Uterus (tissue), 4 donors: Measurements from ENCODE around the gene SFPQ. TPM values are rescaled to one million over a fixed set of nuclear protein-coding genes. Genes with fewer than 3 reads are reported as not detected.

ENCODE experiments used
- DNase-seq, 2 donors: peaks; one replicate each; pipeline ENCODE4 v3.0.0-alpha.2; 2019 to 2020
- H3K27ac ChIP-seq, 2 donors: fragments of 200-600 bp; sonication (generic); 1 replicate in 1 of 2; 2 replicates in 1 of 2; pipeline ENCODE4 v1.5.1; 2016 to 2018
- H3K27me3 ChIP-seq, 2 donors: fragments of 200-600 bp; sonication (generic); one replicate each; pipeline ENCODE4 v1.5.1; 2018 to 2019; ENCODE audit warnings: control low read depth in 1 of 2
- H3K36me3 ChIP-seq, 2 donors: fragments of 200-600 bp; sonication (generic); one replicate each; pipeline ENCODE4 v1.5.1; 2019; ENCODE audit warnings: control low read depth in 1 of 2
- H3K4me1 ChIP-seq, 2 donors: fragments of 200-600 bp; sonication (generic); one replicate each; pipeline ENCODE4 v1.5.1; 2018 to 2019; ENCODE audit warnings: control low read depth in 1 of 2
- H3K4me3 ChIP-seq, 2 donors: fragments of 200-600 bp; sonication (generic); 1 replicate in 1 of 2; 2 replicates in 1 of 2; pipeline ENCODE4 v1.5.1; 2018 to 2019; ENCODE audit warnings: mild to moderate bottlenecking in 1 of 2
- H3K9me3 ChIP-seq, 2 donors: fragments of 200-600 bp; sonication (generic); one replicate each; pipeline ENCODE4 v1.5.1; 2019; ENCODE audit warnings: control low read depth in 1 of 2
- POLR2A ChIP-seq, 2 donors: fragments of 450-650 bp; IDR thresholded peaks; one replicate each; pipeline ENCODE4 v1.6.1; 2016; ENCODE audit warnings: antibody characterized with exemption in 2 of 2, mild to moderate bottlenecking in 1 of 2, moderate library complexity in 1 of 2
- intact Hi-C: fragments of 100-400 bp; cut with DNase I; formaldehyde crosslinking; loops from one replicate; pipeline ENCODE4 v1.15.1; 2023; ENCODE audit warnings: low total_unique reads
- total RNA-seq, 4 donors: library from RNA; depleted of rRNA in 3 of 4; stranded (reverse); fragments of >200 nt in 3 of 4; gene quantifications; one replicate each; pipeline versions ENCODE4 v1.1.0 to v1.2.4, GENCODE V29; 2014 to 2023
- TF ChIP-seq, protein P1 (sequence below), 4 experiments: fragments of 200-600 bp in 2 of 4; fragments of 450-650 bp in 2 of 4; sonication (generic) in 2 of 4; IDR thresholded peaks; one replicate each; pipeline ENCODE4 v1.5.1; 2016 to 2019; ENCODE audit warnings: antibody characterized with exemption in 4 of 4, mild to moderate bottlenecking in 2 of 4, moderate library complexity in 1 of 4
- donor health status: DM: yes; HTN: yes; CAD: no.

Gene SFPQ
- total RNA-seq, 4 donors from 2014 or later = 82.1 to 310 (median 200) TPM

DNA sequence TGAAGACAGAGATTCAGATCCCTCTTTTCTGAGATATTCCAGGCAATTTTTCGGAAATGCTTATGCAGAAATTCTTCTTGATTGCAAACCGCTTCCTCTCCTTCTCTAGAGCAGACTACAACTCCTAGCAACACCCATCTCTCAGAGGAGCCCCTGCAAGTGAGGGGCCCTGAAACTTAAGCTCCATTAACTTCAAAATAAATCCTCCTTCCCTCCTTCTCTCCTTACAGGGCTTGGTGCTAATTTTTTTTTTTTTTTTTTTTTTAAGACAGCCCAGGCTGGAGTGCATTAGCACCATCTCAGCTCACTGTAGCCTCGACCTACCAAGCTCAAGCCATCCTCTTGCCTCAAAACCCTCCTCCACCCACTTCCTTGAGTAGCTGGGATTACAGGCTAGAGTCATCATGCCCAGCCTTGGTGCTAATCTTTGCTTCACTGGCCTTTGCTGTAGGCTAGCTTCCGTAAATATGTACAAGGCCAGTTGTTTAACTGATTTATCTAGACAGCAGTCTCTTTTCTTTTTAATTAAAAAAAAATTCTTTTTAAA, 30.2 kb upstream of the SFPQ start:
- Histone ChIP-seq H3K27ac (peak overlapping the region; percentile 55 to 66), H3K4me1 (no peaks in the 10 kb centered on the region)
- intact Hi-C loops = no loop called here

DNA sequence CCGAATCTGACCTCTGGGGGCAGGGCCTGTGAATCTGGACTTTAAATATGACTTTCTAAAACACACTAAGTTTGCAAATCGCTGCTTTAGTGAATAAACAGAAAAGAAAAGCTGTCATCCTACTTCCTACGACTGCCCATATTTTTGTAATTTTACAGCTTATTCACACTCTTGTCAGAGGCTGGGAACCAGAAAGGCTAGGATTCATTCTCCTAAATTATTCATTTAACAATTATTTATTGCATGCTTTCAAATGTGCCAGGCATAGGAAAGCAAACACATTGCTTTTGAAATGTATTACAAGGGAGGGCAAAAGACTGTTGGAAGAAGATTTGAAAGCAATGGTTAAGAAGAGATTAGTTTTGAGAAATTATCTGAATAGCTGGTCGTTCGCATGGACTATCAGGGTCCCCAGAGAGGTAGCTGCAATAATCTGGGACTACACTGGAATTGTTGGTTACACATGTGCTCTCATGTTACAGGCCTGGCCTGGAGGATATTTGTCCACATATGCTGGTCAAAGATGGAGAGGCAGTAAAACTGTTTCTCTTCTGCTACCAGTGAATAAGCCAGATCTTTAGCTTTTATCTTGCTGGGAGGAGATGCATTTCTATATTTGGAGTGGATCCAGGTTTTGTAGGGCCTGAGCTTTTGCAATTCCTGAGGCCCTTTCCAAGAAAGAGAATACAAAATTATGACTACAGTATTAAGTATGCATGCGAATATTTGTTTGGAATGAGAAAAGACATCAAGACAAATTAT, 29.6 kb upstream of the SFPQ start:
- TF ChIP-seq, protein P1, sequence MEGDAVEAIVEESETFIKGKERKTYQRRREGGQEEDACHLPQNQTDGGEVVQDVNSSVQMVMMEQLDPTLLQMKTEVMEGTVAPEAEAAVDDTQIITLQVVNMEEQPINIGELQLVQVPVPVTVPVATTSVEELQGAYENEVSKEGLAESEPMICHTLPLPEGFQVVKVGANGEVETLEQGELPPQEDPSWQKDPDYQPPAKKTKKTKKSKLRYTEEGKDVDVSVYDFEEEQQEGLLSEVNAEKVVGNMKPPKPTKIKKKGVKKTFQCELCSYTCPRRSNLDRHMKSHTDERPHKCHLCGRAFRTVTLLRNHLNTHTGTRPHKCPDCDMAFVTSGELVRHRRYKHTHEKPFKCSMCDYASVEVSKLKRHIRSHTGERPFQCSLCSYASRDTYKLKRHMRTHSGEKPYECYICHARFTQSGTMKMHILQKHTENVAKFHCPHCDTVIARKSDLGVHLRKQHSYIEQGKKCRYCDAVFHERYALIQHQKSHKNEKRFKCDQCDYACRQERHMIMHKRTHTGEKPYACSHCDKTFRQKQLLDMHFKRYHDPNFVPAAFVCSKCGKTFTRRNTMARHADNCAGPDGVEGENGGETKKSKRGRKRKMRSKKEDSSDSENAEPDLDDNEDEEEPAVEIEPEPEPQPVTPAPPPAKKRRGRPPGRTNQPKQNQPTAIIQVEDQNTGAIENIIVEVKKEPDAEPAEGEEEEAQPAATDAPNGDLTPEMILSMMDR (IDR thresholded peaks at IDR 0.05) = no peak
- no peak for TF ChIP-seq POLR2A (IDR thresholded peaks at IDR 0.05)
- H3K36me3 ChIP-seq = no peaks in the 10 kb centered on the region
- H3K27me3 ChIP-seq = no peaks in the 10 kb centered on the region
- H3K27ac ChIP-seq = peak overlapping the region; percentile 55 to 66
- H3K9me3 ChIP-seq = no peaks in the 10 kb centered on the region
- no peaks in the 10 kb centered on the region for H3K4me1 ChIP-seq
- H3K4me3 ChIP-seq = no peak overlapping the region
- intact Hi-C loops = no loop called here
- DNase-seq = peak; percentile 26 to 38

More for the DNA sequence above, 30.2 kb upstream of the SFPQ start:
- H3K36me3 ChIP-seq = no peaks in the 10 kb centered on the region
- TF ChIP-seq, protein P1 (IDR thresholded peaks at IDR 0.05) = no peak
- TF ChIP-seq POLR2A (IDR thresholded peaks at IDR 0.05) = no peak
- no peaks in the 10 kb centered on the region for H3K27me3 ChIP-seq
- no peak for DNase-seq
- no peak overlapping the region for H3K4me3 ChIP-seq
- no peaks in the 10 kb centered on the region for H3K9me3 ChIP-seq

DNA sequence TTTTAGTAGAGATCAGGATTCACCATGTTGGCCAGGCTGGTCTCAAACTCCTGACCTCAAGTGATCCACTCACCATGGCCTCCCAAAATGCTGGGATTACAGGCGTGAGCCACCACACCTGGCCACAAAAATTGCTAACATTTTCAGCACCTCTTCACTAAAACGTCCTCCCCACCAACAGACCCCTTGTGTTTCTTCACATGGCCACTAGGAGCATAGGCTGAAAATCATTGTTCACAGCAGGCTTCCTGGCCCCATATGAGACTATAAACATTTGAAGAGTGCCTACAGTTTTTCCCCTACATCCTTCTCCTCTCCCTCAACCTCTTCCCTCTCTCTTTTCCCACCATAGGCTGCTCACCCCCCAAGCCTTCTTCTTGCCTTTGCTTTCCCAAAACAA, 28.0 kb upstream of the SFPQ start:
- Histone ChIP-seq H3K36me3 (no peaks in the 10 kb centered on the region), H3K27me3 (no peaks in the 10 kb centered on the region), H3K27ac (no peak overlapping the region), H3K4me3 (no peak overlapping the region), H3K9me3 (no peaks in the 10 kb centered on the region), H3K4me1 (no peaks in the 10 kb centered on the region)
- DNase-seq = no peak
- TF ChIP-seq, protein P1 (IDR thresholded peaks at IDR 0.05) = no peak
- no peak for TF ChIP-seq POLR2A (IDR thresholded peaks at IDR 0.05)
- intact Hi-C loops = no loop called here

DNA sequence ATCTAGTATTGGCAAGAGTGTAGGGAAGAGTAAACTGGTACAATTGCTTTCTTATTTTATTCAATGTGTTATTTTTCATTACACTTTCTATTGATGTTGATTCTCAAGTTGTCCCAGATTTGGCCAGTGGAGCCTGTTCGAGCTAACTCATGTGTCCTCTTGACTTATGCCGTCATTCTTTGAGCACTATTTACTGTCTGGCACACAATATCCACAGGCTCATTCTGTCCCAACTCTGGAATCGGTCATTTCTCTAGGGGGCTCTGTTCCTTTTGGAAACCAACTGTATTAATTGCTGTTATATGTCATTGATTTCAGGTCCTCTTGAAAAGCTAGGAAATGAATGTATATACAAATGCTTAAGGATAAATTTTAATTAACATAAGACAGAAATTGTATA, 22.4 kb upstream of the SFPQ start:
- Histone ChIP-seq H3K27me3 (no peaks in the 10 kb centered on the region), H3K27ac (no peak overlapping the region), H3K4me3 (no peak overlapping the region), H3K4me1 (no peaks in the 10 kb centered on the region), H3K9me3 (no peaks in the 10 kb centered on the region), H3K36me3 (no peaks in the 10 kb centered on the region)
- no peak for DNase-seq
- intact Hi-C loops = no loop called here
- TF ChIP-seq POLR2A (IDR thresholded peaks at IDR 0.05) = no peak
- TF ChIP-seq, protein P1 (IDR thresholded peaks at IDR 0.05) = no peak

DNA sequence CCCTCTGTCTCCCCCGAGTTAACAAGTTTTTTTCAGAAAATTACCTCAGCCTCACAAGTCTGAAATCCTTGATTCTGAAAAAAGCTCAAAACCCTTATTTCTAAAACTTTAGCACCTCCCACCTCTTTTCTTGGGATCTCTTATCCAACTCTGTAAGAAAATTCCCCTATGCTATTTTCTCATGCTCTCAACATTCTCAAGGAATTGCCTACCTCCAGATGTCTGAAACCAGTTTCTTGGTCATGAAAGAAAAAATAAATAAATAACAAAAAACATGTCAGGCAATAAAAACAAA, 18.1 kb upstream of the SFPQ start:
- Histone ChIP-seq H3K27me3 (no peaks in the 10 kb centered on the region), H3K36me3 (no peaks in the 10 kb centered on the region), H3K4me1 (no peaks in the 10 kb centered on the region), H3K9me3 (no peaks in the 10 kb centered on the region), H3K4me3 (no peak overlapping the region), H3K27ac (peak overlapping the region; percentile 24 to 27)
- TF ChIP-seq POLR2A (IDR thresholded peaks at IDR 0.05) = no peak
- TF ChIP-seq, protein P1 (IDR thresholded peaks at IDR 0.05) = no peak
- intact Hi-C loops = no loop called here
- DNase-seq = no peak
